Kidney glomerular epithelial cell (primary cell): ENCODE measurements around the gene HOXD8.

Experiments
- DNase-seq: peaks from one replicate; lab custom pipeline; 2025; lab: John Stamatoyannopoulos, UW

HOXD8 gene

GRCh38 chr2:176147800-176148496 lies 18.4 kb downstream of the HOXD8 start:
- DNase-seq = peak; percentile 43

- DNase-seq = no peak
Observed at GRCh38 chr2:176148751-176149421, 19.4 kb downstream of the HOXD8 start.

GRCh38 chr2:176149481-176149938 lies 20.0 kb downstream of the HOXD8 start:
- no peak for DNase-seq

- DNase-seq = no peak
Observed at GRCh38 chr2:176149939-176150583, 20.6 kb downstream of the HOXD8 start.

- DNase-seq = no peak
Observed at GRCh38 chr2:176150584-176151441, 21.3 kb downstream of the HOXD8 start.

- peak; percentile 40 for DNase-seq
Observed at GRCh38 chr2:176151442-176152287, 22.2 kb downstream of the HOXD8 start, which contains the start of gene HOXD4. Gene HOXD4 (plus strand): TSS chr2:176151550. CDS start chr2:176151634, 84 bp downstream.

GRCh38 chr2:176152350-176153181 lies 23.1 kb downstream of the HOXD8 start:
- no peak for DNase-seq

GRCh38 chr2:176154576-176155252 lies 25.2 kb downstream of the HOXD8 start:
- DNase-seq = no peak

- no peak for DNase-seq
Observed at GRCh38 chr2:176155356-176156044, 26.0 kb downstream of the HOXD8 start.

- DNase-seq = no peak
Observed at GRCh38 chr2:176156301-176156806, 26.8 kb downstream of the HOXD8 start.

- no peak for DNase-seq
Observed at GRCh38 chr2:176156807-176157498, 27.4 kb downstream of the HOXD8 start, which contains the start of gene HOXD3. Gene HOXD3 (plus strand): TSS chr2:176157307. CDS start chr2:176169115, 11,808 bp downstream.

GRCh38 chr2:176157499-176158185 lies 28.1 kb downstream of the HOXD8 start:
- DNase-seq = peak; percentile 41

- DNase-seq = no peak
Observed at GRCh38 chr2:176158186-176158591, 28.7 kb downstream of the HOXD8 start.

GRCh38 chr2:176158855-176159662 lies 29.6 kb downstream of the HOXD8 start:
- peak; percentile 20 for DNase-seq

GRCh38 chr2:176159663-176160250 lies 30.3 kb downstream of the HOXD8 start:
- no peak for DNase-seq
